HEK293 (cell line): ENCODE results near the gene RAD21L1.

ENCODE experiments used
- CTCF ChIA-PET: fragments of 350-600 bp; formaldehyde crosslinking; extraction: SDS; loops from one replicate; lab custom pipeline; 2021; ENCODE audit warnings: antibody characterized with exemption; lab: Yijun Ruan, JAX
- POLR2A ChIA-PET: fragments of 300-600 bp; formaldehyde crosslinking; extraction: SDS; loops from one replicate; lab custom pipeline; 2020; ENCODE audit warnings: antibody characterized with exemption, inconsistent platforms; lab: Yijun Ruan, JAX
- H3K27ac ChIP-seq: fragments of 200-500 bp; sonication (Bioruptor generic); 2 replicates; pipeline ENCODE4 v1.5.1; 2014; ENCODE audit warnings: low read depth, low read length, control low read depth, inconsistent platforms; ENCODE audit errors: extremely low read depth
- H3K36me3 ChIP-seq, 2 experiments: fragments of 200-500 bp in 1 of 2; sonication (Bioruptor generic) in 1 of 2; 1 replicate in 1 of 2; 2 replicates in 1 of 2; pipeline ENCODE4 v1.5.1; 2014 to 2017; ENCODE audit warnings: inconsistent platforms in 2 of 2, low read length in 2 of 2; ENCODE audit not compliant: control insufficient read depth in 2 of 2, insufficient read depth in 1 of 2
- H3K4me1 ChIP-seq: fragments of 200-500 bp; sonication (Bioruptor generic); 2 replicates; pipeline ENCODE4 v1.5.1; 2014; ENCODE audit warnings: mild to moderate bottlenecking, low read length, inconsistent platforms; ENCODE audit not compliant: control insufficient read depth, insufficient read depth
- H3K4me3 ChIP-seq: 2 replicates; pipeline ENCODE4 v1.5.1; 2011; ENCODE audit warnings: low read depth, mild to moderate bottlenecking, control low read depth, low read length, moderate library complexity
- H3K9me3 ChIP-seq: fragments of 200-500 bp; sonication (Bioruptor generic); 2 replicates; pipeline ENCODE4 v1.5.1; 2014; ENCODE audit warnings: low read depth, low read length, inconsistent platforms; ENCODE audit not compliant: control insufficient read depth, insufficient read depth
- BCL11B ChIP-seq: fragments of 450-650 bp; formaldehyde crosslinking; IDR thresholded peaks from 2 replicates; pipeline ENCODE4 v1.5.1; 2016; ENCODE audit warnings: low read depth, missing biosample characterization, missing genetic modification characterization
- FEZF1 ChIP-seq: fragments of 450-650 bp; formaldehyde crosslinking; IDR thresholded peaks from 2 replicates; pipeline ENCODE4 v1.5.1; 2016; ENCODE audit warnings: missing biosample characterization, missing genetic modification characterization
- KLF10 ChIP-seq: fragments of 450-650 bp; IDR thresholded peaks from 2 replicates; pipeline ENCODE4 v1.5.1; 2018; ENCODE audit warnings: missing biosample characterization, mild to moderate bottlenecking, missing genetic modification characterization
- SP2 ChIP-seq: fragments of 450-650 bp; formaldehyde crosslinking; IDR thresholded peaks from 2 replicates; pipeline ENCODE4 v1.5.1; 2016; ENCODE audit warnings: missing biosample characterization, missing genetic modification characterization
- ZBTB20 ChIP-seq: fragments of 450-650 bp; formaldehyde crosslinking; IDR thresholded peaks from 2 replicates; pipeline ENCODE4 v1.5.1; 2016; ENCODE audit warnings: missing biosample characterization, missing genetic modification characterization
- ZBTB21 ChIP-seq: fragments of 450-650 bp; formaldehyde crosslinking; IDR thresholded peaks from 2 replicates; pipeline ENCODE4 v1.5.1; 2017; ENCODE audit warnings: missing biosample characterization, missing genetic modification characterization
- ZBTB8A ChIP-seq: fragments of 450-650 bp; formaldehyde crosslinking; IDR thresholded peaks from 2 replicates; pipeline ENCODE4 v1.5.1; 2016; ENCODE audit warnings: missing biosample characterization, missing genetic modification characterization
- ZFP3 ChIP-seq: fragments of 450-650 bp; formaldehyde crosslinking; IDR thresholded peaks from 2 replicates; pipeline ENCODE4 v1.5.1; 2016; ENCODE audit warnings: low read depth, missing biosample characterization, missing genetic modification characterization
- ZFP37 ChIP-seq: fragments of 450-650 bp; formaldehyde crosslinking; IDR thresholded peaks from 2 replicates; pipeline ENCODE4 v1.5.1; 2016; ENCODE audit warnings: missing biosample characterization, missing genetic modification characterization
- ZNF10 ChIP-seq: fragments of 450-650 bp; formaldehyde crosslinking; IDR thresholded peaks from 2 replicates; pipeline ENCODE4 v1.5.1; 2017; ENCODE audit warnings: missing biosample characterization, missing genetic modification characterization
- ZNF114 ChIP-seq: fragments of 450-650 bp; formaldehyde crosslinking; IDR thresholded peaks from 2 replicates; pipeline ENCODE4 v1.5.0; 2017; ENCODE audit warnings: missing biosample characterization, missing genetic modification characterization
- ZNF175 ChIP-seq: fragments of 450-650 bp; formaldehyde crosslinking; IDR thresholded peaks from 2 replicates; pipeline ENCODE4 v1.5.1; 2016; ENCODE audit warnings: missing biosample characterization, missing genetic modification characterization
- ZNF184 ChIP-seq: fragments of 450-650 bp; IDR thresholded peaks from 2 replicates; pipeline ENCODE4 v1.5.1; 2018; ENCODE audit warnings: missing biosample characterization, mild to moderate bottlenecking, missing genetic modification characterization
- ZNF202 ChIP-seq: fragments of 450-650 bp; formaldehyde crosslinking; IDR thresholded peaks from 2 replicates; pipeline ENCODE4 v1.5.1; 2016; ENCODE audit warnings: missing biosample characterization, missing genetic modification characterization, borderline replicate concordance
- ZNF211 ChIP-seq: fragments of 450-650 bp; formaldehyde crosslinking; IDR thresholded peaks from 2 replicates; pipeline ENCODE4 v1.5.1; 2016; ENCODE audit warnings: low read depth, missing biosample characterization, missing genetic modification characterization
- ZNF214 ChIP-seq: fragments of 450-650 bp; formaldehyde crosslinking; IDR thresholded peaks from 2 replicates; pipeline ENCODE4 v1.5.1; 2017; ENCODE audit warnings: missing biosample characterization, mild to moderate bottlenecking, missing genetic modification characterization, borderline replicate concordance
- ZNF239 ChIP-seq: fragments of 450-650 bp; formaldehyde crosslinking; IDR thresholded peaks from 2 replicates; pipeline ENCODE4 v1.5.1; 2016; ENCODE audit warnings: missing biosample characterization, missing genetic modification characterization
- ZNF274 ChIP-seq, 2 experiments: fragments of 200-500 bp in 1 of 2; fragments of 450-650 bp in 1 of 2; sonication (Bioruptor generic) in 1 of 2; formaldehyde crosslinking in 1 of 2; IDR thresholded peaks; 2 replicates each; pipeline versions ENCODE4 v1.5.1 to v1.6.1; 2014 to 2016; ENCODE audit warnings: borderline replicate concordance in 1 of 2, inconsistent platforms in 1 of 2, low read length in 1 of 2, missing biosample characterization in 1 of 2, missing genetic modification characterization in 1 of 2
- ZNF311 ChIP-seq: fragments of 450-650 bp; formaldehyde crosslinking; IDR thresholded peaks from 2 replicates; pipeline ENCODE4 v1.5.1; 2017; ENCODE audit warnings: missing biosample characterization, missing genetic modification characterization, borderline replicate concordance
- ZNF366 ChIP-seq: fragments of 450-650 bp; formaldehyde crosslinking; conservative IDR thresholded peaks from 2 replicates; pipeline ENCODE4 v1.5.1; 2016; ENCODE audit warnings: missing biosample characterization, missing genetic modification characterization
- ZNF37A ChIP-seq: fragments of 450-650 bp; IDR thresholded peaks from 2 replicates; pipeline ENCODE4 v1.5.1; 2018; ENCODE audit warnings: missing biosample characterization, missing genetic modification characterization
- ZNF521 ChIP-seq: fragments of 450-650 bp; formaldehyde crosslinking; IDR thresholded peaks from 2 replicates; pipeline ENCODE4 v1.5.1; 2017; ENCODE audit warnings: missing biosample characterization, mild to moderate bottlenecking, missing genetic modification characterization
- ZNF530 ChIP-seq: fragments of 450-650 bp; formaldehyde crosslinking; IDR thresholded peaks from 2 replicates; pipeline ENCODE4 v1.5.1; 2016; ENCODE audit warnings: low read depth, missing biosample characterization, missing genetic modification characterization
- ZNF549 ChIP-seq: fragments of 450-650 bp; IDR thresholded peaks from 2 replicates; pipeline ENCODE4 v1.5.1; 2018; ENCODE audit warnings: missing biosample characterization, missing genetic modification characterization, mild to moderate bottlenecking, inconsistent platforms, moderate library complexity
- ZNF610 ChIP-seq: fragments of 450-650 bp; formaldehyde crosslinking; IDR thresholded peaks from 2 replicates; pipeline ENCODE4 v1.5.1; 2016; ENCODE audit warnings: missing biosample characterization, missing genetic modification characterization, borderline replicate concordance
- ZNF621 ChIP-seq: fragments of 450-650 bp; formaldehyde crosslinking; IDR thresholded peaks from 2 replicates; pipeline ENCODE4 v1.5.1; 2017; ENCODE audit warnings: missing biosample characterization, missing genetic modification characterization
- ZNF747 ChIP-seq: fragments of 450-650 bp; formaldehyde crosslinking; IDR thresholded peaks from 2 replicates; pipeline ENCODE4 v1.5.1; 2016; ENCODE audit warnings: missing biosample characterization, missing genetic modification characterization
- ZNF792 ChIP-seq: fragments of 450-650 bp; formaldehyde crosslinking; IDR thresholded peaks from 2 replicates; pipeline ENCODE4 v1.5.1; 2016; ENCODE audit warnings: missing biosample characterization, missing genetic modification characterization
- ZSCAN16 ChIP-seq: fragments of 450-650 bp; formaldehyde crosslinking; IDR thresholded peaks from 2 replicates; pipeline ENCODE4 v1.5.1; 2016; ENCODE audit warnings: missing biosample characterization, missing genetic modification characterization
- TF ChIP-seq, protein P1 (sequence below): fragments of 450-650 bp; formaldehyde crosslinking; IDR thresholded peaks from 2 replicates; pipeline ENCODE4 v1.5.1; 2016; ENCODE audit warnings: missing biosample characterization, missing genetic modification characterization
- TF ChIP-seq, protein P2 (sequence below): fragments of 450-650 bp; formaldehyde crosslinking; optimal IDR thresholded peaks from 2 replicates; pipeline ENCODE3; 2016; ENCODE audit warnings: missing biosample characterization, mild to moderate bottlenecking, missing genetic modification characterization
- TF ChIP-seq, protein P3 (sequence below): fragments of 450-650 bp; IDR thresholded peaks from 2 replicates; pipeline ENCODE4 v1.5.1; 2018; ENCODE audit warnings: missing biosample characterization, mild to moderate bottlenecking, missing genetic modification characterization

The RAD21L1 gene

DNA sequence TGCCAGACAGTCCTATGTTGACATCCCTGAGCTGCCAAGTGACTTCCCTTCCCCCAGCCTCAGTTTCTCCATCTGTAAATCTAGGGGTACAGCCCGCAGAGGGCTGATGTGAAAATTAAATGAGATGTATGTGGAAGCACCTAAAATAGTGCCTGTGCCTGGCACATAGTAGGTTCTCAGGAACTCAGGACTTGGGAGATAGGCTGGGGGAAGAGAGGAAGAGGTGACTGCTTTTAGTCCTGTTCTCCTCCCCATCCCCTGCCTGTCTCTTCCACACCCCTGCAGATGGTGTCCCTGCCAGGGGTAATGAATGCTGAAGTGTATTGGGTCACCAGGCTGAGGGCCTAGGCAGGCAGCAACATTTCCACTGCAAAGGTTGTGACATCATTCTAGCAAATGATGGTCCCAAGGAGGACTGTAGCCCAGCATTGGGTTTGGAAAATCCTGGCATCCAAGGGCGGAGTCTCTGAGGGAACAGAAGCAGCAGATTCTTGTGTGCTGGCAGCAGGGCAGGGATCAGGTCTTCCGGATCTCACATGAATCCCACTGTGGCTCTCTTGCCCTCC, 42.0 kb downstream of the RAD21L1 start (continued):
- TF ChIP-seq ZBTB8A (tag by site-specific recombination) = no peak
- no peak for TF ChIP-seq ZNF214 (tag by site-specific recombination)
- no peak for TF ChIP-seq FEZF1 (tag by site-specific recombination)
- TF ChIP-seq ZNF521 (tag by site-specific recombination) = no peak
- no peak for TF ChIP-seq ZNF549 (tag by site-specific recombination)
- no peak for TF ChIP-seq ZNF274 (IDR thresholded peaks at IDR 0.05; ENCODE audit: low read length)
- no peak for TF ChIP-seq ZNF274 (tag by site-specific recombination; IDR thresholded peaks at IDR 0.05; ENCODE audit: borderline replicate concordance)
- TF ChIP-seq ZNF621 (tag by site-specific recombination) = no peak
- no peak for TF ChIP-seq ZFP3 (tag by site-specific recombination)
- no peak for TF ChIP-seq ZNF747
- no peak for TF ChIP-seq SP2
- TF ChIP-seq ZNF202 (tag by site-specific recombination) = no peak
- no peak for TF ChIP-seq KLF10 (tag by site-specific recombination)
- no peak for TF ChIP-seq ZNF184 (tag by site-specific recombination)
- TF ChIP-seq ZNF211 (tag by site-specific recombination) = no peak
- 0 out of 2 replicates have a peak, but pooled peaks have one; percentile 40 for TF ChIP-seq ZNF366
- TF ChIP-seq ZNF114 = no peak
- TF ChIP-seq ZNF530 = no peak
- TF ChIP-seq ZBTB20 (tag by site-specific recombination) = peak; percentile 51; the same call in 1 of the 2 replicates
- TF ChIP-seq ZFP37 (tag by site-specific recombination) = no peak
- no peak for TF ChIP-seq ZBTB21 (tag by site-specific recombination)
- TF ChIP-seq ZNF37A = no peak

DNA sequence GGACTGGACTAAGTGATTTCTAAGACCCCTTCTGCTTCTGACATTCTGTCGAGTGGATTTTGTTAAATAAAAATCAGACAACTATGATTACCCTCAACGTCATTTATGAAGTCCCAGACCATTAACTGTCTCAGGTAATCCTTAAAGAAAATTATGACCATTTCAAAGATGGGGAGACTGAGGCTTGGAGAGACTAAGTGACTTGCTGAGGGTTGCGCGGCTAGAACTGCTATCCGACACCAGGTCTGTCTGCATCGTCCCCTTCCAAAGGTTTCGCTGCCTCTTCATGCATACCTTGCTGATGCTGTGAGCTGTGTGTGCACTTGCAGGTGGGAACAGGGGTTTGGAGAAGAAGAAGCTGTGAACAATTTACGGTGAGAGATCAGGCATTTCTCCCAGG, 43.4 kb downstream of the RAD21L1 start:
- Histone ChIP-seq H3K9me3 (no peaks in the 10 kb centered on the region), H3K4me3 (no peak overlapping the region), H3K27ac (no peak overlapping the region), H3K4me1 (peaks cover 7% of the 10 kb centered on the region), H3K36me3 (peaks cover 0 to 23% of the 10 kb centered on the region in 2 experiments; a peak in 1 of 3 replicates)
- ChIA-PET POLR2A (no interaction called here), CTCF (no interaction called here)
- no peak for TF ChIP-seq ZNF239 (tag by site-specific recombination)
- no peak for TF ChIP-seq ZNF792
- TF ChIP-seq BCL11B (tag by site-specific recombination) = no peak
- no peak for TF ChIP-seq ZSCAN16
- TF ChIP-seq, protein P1, sequence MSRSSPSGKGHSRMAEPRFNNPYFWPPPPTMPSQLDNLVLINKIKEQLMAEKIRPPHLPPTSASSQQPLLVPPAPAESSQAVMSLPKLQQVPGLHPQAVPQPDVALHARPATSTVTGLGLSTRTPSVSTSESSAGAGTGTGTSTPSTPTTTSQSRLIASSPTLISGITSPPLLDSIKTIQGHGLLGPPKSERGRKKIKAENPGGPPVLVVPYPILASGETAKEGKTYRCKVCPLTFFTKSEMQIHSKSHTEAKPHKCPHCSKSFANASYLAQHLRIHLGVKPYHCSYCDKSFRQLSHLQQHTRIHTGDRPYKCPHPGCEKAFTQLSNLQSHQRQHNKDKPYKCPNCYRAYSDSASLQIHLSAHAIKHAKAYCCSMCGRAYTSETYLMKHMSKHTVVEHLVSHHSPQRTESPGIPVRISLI (tag by site-specific recombination) = no peak
- no peak for TF ChIP-seq ZNF311 (tag by site-specific recombination)
- TF ChIP-seq, protein P2, sequence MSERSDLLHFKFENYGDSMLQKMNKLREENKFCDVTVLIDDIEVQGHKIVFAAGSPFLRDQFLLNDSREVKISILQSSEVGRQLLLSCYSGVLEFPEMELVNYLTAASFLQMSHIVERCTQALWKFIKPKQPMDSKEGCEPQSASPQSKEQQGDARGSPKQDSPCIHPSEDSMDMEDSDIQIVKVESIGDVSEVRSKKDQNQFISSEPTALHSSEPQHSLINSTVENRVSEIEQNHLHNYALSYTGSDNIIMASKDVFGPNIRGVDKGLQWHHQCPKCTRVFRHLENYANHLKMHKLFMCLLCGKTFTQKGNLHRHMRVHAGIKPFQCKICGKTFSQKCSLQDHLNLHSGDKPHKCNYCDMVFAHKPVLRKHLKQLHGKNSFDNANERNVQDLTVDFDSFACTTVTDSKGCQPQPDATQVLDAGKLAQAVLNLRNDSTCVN (tag by site-specific recombination) = no peak
- TF ChIP-seq, protein P3, sequence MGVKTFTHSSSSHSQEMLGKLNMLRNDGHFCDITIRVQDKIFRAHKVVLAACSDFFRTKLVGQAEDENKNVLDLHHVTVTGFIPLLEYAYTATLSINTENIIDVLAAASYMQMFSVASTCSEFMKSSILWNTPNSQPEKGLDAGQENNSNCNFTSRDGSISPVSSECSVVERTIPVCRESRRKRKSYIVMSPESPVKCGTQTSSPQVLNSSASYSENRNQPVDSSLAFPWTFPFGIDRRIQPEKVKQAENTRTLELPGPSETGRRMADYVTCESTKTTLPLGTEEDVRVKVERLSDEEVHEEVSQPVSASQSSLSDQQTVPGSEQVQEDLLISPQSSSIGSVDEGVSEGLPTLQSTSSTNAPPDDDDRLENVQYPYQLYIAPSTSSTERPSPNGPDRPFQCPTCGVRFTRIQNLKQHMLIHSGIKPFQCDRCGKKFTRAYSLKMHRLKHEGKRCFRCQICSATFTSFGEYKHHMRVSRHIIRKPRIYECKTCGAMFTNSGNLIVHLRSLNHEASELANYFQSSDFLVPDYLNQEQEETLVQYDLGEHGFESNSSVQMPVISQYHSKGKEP (tag by site-specific recombination) = no peak
- TF ChIP-seq ZNF10 = no peak
- TF ChIP-seq ZNF610 = no peak
- no peak for TF ChIP-seq ZNF175
